ENCODE data around the gene NOX5.

DNA sequence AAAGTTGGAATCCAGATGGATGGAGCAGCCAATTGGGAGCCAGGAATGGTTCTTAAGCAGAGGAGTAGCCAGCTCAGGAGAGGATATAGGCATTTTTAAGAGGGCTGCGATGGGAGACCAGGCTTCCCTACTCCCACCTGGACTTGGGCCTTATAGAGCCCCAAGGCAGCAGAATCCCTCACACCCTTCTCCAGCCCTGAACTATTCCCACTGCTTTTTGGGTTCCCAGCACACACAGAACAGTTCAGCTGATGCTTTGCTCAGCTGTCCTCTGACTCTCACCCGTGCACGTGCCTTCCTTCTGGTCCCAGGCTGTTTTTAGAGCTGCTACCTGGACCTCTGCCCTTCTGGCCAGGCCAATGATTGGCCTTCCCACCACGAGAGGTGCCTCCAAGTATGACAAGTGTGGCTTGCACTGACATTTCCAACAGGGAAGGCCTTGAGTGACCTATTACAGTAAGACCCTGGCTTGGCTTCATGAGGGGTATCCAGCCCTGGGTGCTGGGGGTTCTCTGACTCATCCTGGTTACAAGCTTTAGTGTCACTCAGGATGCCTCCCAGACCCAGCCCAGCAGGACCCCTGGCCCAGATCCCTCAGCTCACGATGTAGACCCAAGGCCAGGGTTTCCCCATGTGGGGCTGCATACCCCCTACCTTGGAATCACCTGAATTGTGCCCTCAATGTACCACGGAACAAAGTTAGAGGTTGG is 25.2 kb downstream of the NOX5 start:
- TF ChIP-seq ZNF24 (IDR thresholded peaks at IDR 0.05), result no peak
- TF ChIP-seq, protein P1, sequence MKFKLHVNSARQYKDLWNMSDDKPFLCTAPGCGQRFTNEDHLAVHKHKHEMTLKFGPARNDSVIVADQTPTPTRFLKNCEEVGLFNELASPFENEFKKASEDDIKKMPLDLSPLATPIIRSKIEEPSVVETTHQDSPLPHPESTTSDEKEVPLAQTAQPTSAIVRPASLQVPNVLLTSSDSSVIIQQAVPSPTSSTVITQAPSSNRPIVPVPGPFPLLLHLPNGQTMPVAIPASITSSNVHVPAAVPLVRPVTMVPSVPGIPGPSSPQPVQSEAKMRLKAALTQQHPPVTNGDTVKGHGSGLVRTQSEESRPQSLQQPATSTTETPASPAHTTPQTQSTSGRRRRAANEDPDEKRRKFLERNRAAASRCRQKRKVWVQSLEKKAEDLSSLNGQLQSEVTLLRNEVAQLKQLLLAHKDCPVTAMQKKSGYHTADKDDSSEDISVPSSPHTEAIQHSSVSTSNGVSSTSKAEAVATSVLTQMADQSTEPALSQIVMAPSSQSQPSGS (IDR thresholded peaks at IDR 0.05; ENCODE audit: low read length), result no peak
- no peak for TF ChIP-seq BCL11A (IDR thresholded peaks at IDR 0.05; ENCODE audit: low read depth, low read length)
- no peak for TF ChIP-seq POLR2AphosphoS5 (IDR thresholded peaks at IDR 0.05; ENCODE audit: low read length)
- TF ChIP-seq, protein P2, sequence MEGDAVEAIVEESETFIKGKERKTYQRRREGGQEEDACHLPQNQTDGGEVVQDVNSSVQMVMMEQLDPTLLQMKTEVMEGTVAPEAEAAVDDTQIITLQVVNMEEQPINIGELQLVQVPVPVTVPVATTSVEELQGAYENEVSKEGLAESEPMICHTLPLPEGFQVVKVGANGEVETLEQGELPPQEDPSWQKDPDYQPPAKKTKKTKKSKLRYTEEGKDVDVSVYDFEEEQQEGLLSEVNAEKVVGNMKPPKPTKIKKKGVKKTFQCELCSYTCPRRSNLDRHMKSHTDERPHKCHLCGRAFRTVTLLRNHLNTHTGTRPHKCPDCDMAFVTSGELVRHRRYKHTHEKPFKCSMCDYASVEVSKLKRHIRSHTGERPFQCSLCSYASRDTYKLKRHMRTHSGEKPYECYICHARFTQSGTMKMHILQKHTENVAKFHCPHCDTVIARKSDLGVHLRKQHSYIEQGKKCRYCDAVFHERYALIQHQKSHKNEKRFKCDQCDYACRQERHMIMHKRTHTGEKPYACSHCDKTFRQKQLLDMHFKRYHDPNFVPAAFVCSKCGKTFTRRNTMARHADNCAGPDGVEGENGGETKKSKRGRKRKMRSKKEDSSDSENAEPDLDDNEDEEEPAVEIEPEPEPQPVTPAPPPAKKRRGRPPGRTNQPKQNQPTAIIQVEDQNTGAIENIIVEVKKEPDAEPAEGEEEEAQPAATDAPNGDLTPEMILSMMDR (IDR thresholded peaks at IDR 0.05 in 2 of 3, conservative IDR thresholded peaks at IDR 0.05 in 1 of 3; ENCODE audit: control insufficient read depth in 2 of 3, extremely low read depth in 1 of 3, insufficient read depth in 1 of 3, low read depth in 3 of 3, low read length in 3 of 3), result no peak
- TF ChIP-seq, protein P3, sequence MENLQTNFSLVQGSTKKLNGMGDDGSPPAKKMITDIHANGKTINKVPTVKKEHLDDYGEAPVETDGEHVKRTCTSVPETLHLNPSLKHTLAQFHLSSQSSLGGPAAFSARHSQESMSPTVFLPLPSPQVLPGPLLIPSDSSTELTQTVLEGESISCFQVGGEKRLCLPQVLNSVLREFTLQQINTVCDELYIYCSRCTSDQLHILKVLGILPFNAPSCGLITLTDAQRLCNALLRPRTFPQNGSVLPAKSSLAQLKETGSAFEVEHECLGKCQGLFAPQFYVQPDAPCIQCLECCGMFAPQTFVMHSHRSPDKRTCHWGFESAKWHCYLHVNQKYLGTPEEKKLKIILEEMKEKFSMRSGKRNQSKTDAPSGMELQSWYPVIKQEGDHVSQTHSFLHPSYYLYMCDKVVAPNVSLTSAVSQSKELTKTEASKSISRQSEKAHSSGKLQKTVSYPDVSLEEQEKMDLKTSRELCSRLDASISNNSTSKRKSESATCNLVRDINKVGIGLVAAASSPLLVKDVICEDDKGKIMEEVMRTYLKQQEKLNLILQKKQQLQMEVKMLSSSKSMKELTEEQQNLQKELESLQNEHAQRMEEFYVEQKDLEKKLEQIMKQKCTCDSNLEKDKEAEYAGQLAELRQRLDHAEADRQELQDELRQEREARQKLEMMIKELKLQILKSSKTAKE (IDR thresholded peaks at IDR 0.05; ENCODE audit: low read depth, poor library complexity, severe bottlenecking), result no peak
- TF ChIP-seq ASH2L (IDR thresholded peaks at IDR 0.05; ENCODE audit: borderline replicate concordance, low read depth), result no peak
- no peak for TF ChIP-seq POLR2A (IDR thresholded peaks at IDR 0.05; ENCODE audit: low read depth, low read length)
- no peak for TF ChIP-seq NBN (IDR thresholded peaks at IDR 0.05)
- TF ChIP-seq KDM1A (IDR thresholded peaks at IDR 0.05; ENCODE audit: borderline replicate concordance), result no peak
- no peak for TF ChIP-seq MTA3 (IDR thresholded peaks at IDR 0.05; ENCODE audit: borderline replicate concordance, low read length)
